Stimulated activated naive CD4-positive, alpha-beta T cell treated with Interleukin-2 at 50 U/mL for 16 hours (primary cell): ENCODE results near the gene PNPLA1.

Experiments used
- DNase-seq: peaks from one replicate; lab custom pipeline; 2025; lab: John Stamatoyannopoulos, UW

Gene PNPLA1

DNA sequence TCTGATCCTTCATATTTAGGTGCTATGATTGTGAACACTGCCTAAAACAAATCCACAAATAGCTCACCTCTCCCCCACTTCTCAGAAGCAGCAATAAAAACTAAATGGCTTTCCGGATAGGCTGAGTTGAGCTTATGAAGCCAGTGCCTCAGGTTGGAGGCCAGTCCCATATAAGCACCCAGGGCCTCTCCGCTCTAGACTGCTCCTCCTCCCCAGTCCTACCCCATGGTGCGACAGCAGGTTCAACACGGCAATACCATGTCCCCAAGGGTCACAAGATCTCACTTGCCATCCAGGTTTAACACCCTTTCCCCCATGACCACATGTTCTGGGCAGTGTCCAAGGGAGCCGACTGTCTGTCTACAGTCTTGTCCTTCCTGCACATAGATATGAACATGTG is 46.1 kb downstream of the PNPLA1 start:
- no peak for DNase-seq

DNA sequence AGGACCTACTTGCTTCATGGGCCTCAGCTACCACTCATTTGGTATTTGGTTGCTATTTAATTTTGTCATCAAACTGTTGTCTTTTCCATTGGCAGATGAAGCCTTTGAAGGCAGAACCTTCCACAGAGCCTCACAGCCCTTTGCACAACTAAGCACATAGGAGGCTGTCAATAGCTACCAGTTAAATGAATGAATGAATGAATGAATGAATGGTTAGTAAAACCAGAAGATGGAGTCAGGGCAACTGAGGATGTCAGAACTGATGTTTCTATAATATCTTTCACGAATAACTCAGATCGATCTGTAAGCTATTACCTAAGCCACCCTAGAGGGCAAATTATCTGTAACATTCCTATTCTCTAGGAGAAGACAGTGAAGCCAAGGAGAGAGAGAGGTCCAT is 47.8 kb downstream of the PNPLA1 start:
- no peak for DNase-seq

DNA sequence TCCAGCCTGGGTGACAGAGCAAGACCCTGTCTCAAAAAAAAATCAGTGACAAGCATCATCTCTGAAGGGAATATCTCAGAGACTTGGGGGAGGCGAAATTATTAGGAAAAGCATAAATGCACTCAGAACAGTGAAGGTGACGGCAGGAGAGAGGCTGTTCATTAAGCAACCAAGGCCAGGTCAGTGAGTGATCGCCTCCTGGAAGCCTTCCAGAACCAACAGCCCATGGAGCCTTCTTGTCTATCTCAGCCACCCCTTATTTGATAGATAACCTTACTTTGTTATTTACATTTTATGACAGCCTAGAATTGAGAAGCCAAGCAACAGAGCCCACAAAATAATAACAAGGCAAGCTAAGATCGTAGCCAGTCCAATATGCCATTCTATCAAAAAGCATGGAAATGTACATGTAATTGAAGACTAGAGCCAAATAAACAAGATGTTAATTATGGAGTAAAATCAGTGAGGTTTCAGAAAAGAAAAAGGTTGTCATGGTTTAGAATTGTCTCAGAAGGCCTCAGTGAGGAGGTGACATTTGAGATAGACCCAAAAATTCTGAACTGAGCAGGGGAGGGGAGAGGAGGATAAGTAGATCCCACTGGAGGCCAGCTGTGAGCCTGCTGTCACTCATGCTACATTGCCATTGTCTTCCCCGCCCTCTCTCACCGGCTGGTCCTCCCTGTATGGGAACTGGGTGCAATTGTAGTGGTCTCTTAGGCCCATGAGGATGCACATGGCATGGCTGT is 49.0 kb downstream of the PNPLA1 start:
- DNase-seq, result no peak

DNA sequence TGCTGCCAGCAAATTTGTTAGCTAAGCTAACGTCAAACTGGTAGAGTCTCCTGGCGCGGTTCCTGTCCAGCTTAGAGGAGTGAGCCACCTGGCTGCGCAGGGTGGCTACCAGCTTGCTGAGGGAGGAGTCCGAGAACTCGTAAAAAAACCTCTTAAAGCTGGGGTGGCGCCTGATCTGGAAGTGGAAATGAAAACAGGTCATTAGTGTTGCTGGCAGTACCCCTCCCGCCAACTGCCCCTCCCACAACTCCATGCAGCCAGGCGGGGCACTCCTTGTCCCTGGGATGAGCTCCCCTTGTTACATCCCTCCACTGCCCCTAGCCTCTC is 49.5 kb downstream of the PNPLA1 start:
- DNase-seq, result no peak

DNA sequence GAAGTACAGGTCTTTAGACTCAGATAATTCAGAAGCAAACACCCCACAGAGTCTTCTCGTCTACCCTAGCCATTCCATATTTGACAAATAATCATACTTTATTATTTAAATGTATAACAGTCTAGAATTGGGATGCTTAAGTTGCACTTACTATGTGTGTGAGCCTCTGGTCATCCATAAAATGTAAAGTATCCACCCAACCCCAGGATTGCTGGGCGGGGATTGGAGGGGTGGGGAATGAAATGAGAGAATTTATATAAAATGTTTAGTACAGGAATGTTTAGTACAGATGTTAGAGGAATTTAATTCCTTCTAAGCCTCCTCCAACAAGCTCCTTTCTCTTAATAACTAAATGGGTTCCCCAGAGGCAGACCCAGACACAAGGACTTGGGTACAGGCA is 50.0 kb downstream of the PNPLA1 start:
- DNase-seq, result no peak

DNA sequence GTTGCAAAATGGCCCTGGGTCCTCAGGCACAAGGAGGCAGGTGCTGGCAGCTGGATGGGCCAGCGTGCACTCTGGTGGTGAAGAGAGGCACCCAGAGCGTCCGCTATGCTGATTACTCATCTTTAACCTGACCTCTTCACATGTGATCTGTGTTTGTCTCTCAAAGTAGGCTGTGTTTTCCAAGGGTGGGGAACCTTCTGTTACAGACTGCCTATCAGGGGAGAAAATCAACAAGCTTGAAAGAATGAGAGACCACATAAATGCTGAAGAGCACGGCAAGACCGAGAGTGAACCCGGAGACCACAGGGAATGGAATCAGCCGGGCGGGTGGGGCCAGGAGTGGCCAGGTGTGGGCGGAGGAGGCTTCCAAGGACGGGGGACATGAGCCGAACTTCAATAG is 50.6 kb downstream of the PNPLA1 start:
- DNase-seq, result no peak

DNA sequence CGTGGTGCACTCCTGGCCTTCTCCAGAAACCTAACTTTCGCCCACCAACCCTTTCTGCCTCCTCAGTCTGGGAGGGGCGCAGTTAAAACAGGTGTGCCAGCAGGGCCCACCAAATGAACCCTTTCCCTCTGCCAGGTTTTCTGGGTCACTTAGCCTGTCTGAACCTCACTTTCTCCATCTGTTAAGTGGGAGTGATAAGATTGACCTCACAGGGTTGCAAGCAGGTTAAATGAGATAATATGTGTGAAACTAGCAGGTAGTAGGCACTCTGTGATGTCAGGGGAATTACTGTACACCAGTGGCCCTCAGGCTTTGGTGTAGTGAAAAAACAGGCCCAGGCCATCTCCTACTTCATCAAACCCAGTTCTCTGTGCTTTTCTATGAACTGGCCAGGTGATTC is 52.7 kb downstream of the PNPLA1 start:
- DNase-seq, result no peak

DNA sequence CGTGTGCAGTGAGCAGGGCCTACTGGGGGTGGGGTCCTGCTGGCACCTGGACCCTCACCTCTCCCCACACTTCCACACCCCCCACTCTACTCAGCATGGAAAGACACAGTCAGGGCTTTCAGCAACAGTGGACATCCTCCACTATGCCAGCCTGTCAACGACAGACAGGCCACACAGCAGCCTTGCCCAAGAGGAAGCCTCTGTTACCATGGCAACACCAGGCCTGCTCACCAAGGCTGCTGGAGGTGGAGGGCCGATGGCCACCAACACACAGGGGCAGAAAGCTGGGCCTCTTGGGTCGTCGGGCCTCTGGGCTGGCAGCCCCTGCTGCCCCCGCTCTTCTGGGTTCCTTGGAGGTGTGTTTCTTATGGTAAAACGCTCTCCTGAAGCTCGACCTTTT is 53.2 kb downstream of the PNPLA1 start:
- no peak for DNase-seq

DNA sequence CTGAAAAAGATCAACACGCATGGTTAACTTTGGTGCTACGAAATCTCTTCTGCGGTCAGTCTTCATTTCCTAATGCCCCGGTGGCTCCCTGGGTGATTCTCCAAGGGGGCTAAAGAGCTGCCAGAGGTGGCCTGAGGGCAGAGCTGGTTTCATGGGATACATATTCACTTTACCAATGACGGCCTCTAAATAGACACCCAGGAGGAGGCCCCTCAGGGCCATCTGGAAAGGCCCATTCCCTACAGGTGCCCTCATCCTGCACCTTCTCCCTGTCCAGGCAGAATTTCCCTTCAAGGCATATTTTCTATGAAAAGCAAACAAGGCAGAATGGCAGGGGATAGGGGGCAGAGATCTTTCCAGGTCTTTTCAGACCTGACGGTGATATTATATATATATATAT is 54.3 kb downstream of the PNPLA1 start:
- DNase-seq, result no peak

DNA sequence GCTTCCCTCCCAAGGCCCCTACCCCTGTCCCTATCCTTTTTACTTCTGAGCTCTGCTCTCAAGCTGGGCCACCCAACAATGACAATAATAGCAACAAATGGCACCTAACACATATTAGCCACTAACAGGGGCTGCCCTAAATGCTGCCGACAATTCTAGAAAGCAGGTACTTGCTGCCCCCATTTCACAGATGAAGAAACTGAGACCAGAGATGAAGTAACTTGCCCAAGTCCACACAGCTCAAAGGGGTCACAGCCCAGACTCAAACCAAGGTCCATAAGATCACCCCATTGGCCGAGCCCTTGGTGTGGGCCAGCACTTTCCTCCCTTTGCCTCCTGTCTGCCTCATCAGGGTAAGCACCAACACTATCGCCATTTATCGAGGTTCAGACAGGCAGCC is 54.9 kb downstream of the PNPLA1 start:
- no peak for DNase-seq

DNA sequence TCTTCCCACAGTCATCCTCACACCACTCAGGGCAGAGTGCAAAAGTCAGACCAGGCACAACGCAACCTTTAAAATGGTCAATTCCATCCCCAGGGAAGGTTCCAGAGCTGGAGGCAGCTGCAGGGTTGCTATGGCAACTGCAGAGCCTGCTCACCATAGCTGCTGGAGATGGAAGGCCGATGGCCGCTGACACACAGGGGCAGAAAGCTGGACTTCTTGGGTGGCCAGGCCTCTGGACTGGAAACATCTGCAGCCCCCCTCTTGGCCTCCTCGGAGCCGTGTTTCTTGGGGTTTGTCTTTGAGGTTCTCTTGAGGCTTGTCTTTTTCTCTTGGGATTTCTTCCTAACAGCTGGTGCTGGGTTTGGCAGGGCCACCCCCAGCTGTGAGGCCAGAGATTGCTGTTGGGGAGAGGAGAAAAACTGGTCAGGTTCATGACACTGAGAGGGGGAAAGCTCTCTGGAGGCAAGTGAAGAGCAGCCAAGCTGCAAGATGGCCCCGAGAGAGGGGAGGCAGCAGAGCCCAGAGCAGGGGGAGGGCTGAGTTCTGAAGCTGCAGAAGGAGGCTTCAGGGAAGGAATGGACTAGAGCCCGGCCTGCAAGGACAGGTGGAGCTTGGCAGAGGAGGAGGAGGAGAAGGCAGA is 56.6 kb downstream of the PNPLA1 start:
- DNase-seq, result no peak

DNA sequence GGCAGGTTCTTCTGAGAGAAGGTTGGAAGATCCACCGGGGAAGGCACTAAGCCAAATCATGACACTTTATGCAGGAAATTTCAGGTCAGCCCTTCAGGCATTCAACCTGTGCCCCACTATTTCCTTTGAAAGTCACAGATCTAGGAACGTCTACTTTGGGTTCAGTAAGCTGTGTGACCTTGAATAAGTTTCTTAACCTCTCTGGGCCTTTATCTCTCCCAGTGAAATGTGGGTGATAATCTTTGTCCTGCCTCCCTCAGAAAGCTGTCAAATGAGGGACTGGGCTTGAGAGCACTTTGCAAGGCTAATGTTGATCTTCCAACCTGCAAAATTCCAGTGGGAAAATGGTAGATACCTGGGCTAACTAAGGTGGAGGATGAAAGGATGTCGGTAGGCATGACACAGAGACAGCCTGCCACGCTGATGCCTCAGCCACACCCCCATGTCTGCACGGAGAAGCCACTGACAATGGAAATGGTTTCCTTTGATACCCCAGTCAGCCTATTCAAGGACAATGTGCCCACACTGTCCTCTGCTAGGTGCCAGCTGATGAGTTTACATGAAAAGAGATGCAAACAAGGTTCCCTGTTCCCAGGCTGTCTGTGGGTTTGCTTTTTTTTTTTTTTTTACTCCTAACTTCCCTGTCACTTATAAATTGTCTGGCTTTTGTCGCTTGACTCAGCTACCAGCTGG is 57.5 kb downstream of the PNPLA1 start:
- no peak for DNase-seq

DNA sequence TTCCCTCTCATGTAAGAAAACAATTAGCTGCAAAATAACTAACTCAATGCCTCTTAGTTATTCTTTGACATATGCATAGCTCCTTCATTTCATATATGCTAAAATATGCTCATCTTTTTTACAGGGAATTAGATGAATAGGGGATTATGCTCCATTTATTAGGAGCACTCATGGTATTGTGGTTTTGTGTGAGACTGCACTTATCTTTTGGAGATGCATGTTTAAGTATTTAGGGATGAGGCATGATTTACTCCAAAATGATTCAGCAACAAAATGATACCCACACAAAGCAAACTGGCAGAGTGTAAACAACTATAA is 58.0 kb downstream of the PNPLA1 start:
- DNase-seq, result no peak

DNA sequence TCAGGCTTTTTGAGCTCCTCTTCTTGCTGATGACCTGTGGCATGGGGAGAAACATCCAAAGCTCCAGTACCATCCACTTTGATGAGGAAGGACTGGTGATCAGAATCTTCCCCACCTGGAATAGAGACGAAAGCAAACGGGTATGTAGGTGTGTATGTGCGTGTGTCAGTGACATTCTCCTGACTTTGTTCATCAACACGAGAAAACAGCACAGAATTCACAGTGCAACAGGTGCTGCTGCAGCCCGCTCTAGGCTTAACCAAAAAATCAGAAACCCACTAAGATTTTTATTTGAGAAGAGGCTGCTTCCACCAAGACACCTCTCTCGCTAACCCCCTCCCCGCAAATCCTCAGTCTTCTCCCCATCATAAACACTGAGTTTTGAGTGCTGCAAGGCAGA is 58.7 kb downstream of the PNPLA1 start:
- no peak for DNase-seq

DNA sequence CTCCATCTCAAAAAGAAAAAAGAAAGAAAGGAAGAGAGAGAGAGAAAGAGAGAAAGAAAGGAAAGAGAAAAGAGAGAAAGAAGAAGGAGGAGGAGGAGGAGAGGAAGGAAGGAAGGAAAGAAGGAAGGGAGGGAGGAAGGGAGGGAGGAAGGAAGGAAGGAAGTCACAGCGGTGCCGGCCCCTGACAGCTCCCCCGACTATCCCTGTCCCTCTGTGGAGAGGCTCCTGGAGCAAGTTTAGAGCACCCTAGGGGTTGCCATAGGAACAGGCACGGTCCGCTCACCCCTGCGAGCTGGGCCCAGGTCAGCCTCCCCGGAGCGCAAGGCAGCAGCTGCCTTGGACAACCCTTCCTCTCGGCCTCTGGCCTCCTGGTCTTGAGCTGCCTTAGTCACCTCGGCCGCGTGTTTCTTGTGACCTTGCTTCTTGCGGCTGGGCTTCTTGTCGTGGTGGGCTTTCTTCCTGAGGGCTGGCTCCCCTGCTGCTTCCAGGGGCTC is 60.0 kb downstream of the PNPLA1 start:
- no peak for DNase-seq

DNA sequence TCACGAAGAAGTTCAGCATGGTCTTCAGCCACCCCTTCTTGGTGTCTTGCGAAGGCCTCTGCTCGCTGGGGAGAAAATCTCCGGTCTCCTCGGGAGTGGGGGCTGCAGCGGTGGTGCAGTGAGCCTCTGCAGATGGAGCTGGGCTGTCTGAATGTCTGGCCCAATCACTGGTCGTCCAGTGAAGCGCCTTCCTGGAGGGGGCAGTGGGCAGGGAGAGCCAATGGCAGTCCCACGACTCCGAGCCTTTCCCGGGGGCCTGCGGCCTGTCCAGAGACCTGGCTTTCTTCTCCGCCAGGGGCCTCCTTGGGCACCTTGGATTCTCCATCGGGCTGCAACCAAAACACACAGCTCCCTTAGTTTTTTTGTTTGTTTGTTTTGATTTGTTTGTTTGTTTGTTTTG is 60.5 kb downstream of the PNPLA1 start:
- DNase-seq, result no peak

DNA sequence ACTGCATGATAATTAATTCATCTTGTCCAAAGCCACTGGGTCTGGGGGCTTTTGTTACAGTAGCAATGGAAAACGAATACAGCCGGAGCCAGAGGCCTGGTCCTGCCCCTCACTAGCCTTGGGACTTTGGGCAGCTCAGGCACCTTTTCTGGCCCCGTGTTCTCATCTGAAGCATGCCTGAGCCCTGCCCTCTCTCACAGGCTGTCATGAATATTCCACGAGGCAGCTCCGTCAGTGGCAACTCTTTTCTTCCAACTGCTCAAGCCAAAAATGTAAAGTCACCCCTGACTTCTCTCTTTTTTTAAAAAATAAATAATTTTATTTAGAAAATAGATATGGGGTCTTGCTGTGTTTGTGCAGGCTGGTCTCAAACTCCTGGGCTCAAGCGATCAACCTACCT is 61.5 kb downstream of the PNPLA1 start:
- no peak for DNase-seq

DNA sequence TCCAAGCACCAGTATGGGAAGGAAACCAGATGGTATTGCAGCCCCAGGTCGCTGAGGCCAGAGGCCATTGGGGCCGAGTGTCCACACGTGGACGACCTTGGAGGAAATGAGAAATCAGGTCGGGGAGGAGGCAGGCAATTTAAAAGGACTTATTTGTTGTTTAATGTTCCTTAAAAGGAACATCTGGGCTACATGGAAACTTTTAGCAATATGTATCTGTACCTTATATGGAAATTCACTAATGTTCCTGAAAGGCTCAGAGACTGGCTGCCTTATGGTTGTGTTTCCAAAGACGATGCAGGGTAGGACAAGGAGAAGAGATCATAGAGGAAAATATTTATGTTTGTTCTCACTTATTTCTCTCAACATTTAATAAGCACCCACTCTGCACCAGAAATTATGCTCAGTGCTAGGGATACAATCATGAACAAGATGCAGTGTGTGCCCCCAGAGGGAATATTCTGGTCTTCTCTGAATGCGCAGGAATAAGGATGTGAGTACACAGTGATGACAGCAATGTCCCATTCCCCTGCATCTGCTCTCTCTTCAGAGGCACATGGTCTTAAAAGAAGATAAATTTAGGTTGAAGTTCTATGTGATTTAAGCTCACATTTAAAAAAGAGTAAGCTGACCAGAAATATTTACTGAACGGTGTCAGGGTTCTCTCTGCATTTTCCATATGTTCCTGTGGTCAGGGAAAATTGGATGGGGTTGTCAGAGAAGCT is 63.5 kb downstream of the PNPLA1 start:
- DNase-seq, result no peak

DNA sequence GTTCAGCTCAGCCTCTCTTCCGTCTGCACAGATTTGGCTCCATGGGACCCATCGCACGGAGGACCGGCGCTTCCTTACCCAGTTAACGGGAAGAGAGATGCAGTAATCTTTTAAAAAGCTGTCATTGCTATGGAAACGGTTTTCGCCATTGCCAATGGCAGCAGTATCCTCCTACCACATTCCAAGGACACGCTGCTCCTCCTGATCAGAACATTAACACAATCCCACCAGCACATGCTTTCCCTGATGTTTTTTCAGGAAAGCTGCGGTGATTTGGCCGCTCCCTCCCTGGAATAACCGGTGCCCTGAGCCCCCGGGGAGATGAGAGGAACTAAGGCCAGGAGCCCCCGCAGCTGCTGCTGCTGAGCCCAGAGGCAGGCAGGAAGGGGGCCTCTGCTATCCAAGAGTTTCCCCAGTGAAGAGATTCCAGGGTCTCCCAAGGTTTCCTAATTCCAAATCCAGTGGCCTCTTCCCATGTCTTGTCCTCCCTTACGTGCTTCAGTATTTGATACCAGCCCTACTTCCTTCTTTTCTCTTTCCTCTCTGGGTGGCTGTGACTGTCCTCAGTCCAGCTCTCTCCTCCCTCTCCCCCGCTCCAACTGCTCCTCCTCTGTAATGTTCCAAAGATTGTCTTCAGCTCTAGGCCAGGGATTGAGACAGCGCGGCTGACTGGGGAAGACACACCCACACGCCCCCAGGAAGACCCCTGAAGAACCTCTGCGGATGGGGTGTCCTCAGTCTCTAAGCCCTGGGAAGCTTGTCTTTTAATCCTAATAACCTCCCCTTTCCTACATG is 64.3 kb downstream of the PNPLA1 start:
- no peak for DNase-seq

DNA sequence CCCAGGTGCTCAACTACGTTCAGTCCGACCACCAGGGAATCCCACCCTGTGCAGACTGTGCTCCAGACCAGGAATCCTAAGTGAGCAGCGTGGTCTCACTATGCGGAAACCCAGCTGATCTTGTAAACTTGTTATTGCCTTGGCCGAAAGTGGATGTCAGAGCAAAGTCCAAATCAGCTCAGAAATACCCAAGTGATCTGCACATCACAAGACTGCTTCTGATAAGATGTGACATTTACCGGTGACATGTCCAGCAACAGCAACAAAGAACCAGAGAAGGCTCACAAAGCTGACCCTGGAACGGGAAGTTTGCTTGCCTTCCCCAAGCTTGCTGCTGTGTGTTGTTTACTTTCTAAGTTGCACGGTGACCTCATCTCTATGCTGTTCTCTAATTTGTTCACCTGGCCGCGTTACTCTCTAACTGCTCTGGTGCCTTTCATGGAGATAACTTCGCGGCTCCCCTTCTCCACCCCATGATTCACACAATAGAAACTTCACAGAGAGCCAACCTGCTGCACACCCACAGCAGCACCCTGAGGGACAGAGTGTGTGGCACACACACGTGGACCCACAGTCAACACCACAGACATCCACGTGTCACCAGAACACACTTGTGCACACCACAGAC is 65.1 kb downstream of the PNPLA1 start:
- no peak for DNase-seq

DNA sequence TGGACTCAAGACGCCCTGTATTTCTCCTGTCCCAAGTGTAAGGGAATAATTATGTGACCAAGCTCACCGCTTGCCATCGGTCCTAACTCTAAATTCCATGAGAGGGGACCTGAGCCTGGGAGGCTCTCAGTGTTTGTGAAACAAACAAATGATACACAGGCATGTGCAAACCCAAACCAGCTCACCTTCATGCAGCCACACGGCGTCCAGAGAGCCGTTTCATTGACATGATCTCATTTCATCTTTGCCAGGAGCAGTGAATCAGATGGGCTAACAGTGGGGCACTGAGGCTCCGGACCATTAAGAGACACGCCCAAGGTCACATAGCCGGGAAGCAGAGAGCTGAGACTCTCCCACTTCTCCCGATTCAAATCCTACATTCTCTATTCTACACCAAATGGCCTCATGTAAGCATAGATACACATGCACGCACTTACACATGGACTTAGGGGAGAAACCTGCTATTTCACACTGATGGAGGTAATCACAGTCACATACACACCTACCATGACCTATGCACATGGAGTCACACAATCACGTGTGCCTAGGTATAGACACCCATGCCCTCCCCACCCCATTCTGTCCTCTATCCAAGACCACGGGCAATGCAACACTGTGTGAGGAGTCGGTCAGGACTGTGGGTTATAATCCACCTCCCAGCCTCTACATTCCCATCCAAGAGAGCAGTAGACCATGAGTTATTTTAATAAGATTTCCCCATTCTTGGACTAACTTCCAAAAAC is 65.8 kb downstream of the PNPLA1 start:
- no peak for DNase-seq
